Hematopoietic multipotent progenitor cell treated with erythropoietin and hydrocortisone succinate and interleukin-3 and kit ligand, for 6 days (in vitro differentiated cells): ENCODE data around the gene MCRIP2.

Experiments
- DNase-seq: peaks from one replicate; pipeline ENCODE4 v3.0.0-alpha.2; 2015

Gene MCRIP2

DNA sequence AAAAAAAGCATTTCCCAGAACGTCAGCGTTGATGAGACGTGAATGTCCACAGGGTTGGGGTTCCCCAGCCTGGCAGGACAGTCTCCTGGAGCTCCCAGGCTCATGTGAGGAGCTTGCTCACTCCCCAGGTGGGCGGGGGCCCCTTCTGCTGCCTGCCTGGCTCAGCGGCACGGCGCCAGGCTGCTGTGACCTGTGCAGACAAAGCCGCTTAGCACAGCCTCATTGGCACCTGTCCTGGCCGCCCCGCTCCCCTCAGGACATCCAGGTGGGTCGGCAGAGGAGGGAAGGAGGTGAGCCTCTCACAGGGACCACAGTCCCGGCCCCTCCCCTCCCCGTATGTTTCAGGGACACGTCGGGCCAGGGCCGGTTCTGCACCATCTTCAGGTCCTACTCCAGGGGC is 23.8 kb upstream of the MCRIP2 start:
- no peak for DNase-seq

DNA sequence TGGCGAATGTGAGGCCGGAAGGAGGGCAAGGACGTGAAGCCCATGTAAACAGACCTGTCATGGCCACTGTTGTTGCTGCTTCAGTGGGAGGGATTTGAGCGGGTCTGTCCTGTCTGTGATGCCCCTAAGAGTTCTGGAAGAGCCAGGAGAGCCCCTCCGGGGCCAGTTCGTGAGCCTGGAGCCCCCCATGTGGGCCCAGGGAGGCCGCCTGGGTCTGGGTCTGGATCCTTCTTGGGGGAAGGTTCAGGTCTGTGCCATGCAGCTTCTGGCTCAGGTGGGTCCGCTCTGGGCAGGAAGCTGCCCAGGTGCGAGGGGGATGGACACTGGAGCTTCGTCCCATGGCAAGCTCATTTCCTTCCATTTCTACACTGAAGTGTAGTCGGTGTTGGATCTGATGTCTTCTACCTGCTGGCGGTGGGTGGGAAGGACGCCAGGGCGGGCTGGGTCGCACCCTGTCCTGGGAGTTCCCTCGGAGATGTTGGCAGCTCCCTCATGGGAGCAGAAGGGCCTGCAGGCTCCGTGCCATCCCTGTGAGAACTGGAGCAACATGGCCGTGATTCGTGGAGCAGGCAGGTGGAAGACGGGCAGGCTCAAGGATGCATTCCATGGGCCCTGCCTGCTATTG is 22.0 kb upstream of the MCRIP2 start:
- no peak for DNase-seq

GRCh38 chr16:620700-621525 is 20.7 kb upstream of the MCRIP2 start:
- no peak for DNase-seq

DNA sequence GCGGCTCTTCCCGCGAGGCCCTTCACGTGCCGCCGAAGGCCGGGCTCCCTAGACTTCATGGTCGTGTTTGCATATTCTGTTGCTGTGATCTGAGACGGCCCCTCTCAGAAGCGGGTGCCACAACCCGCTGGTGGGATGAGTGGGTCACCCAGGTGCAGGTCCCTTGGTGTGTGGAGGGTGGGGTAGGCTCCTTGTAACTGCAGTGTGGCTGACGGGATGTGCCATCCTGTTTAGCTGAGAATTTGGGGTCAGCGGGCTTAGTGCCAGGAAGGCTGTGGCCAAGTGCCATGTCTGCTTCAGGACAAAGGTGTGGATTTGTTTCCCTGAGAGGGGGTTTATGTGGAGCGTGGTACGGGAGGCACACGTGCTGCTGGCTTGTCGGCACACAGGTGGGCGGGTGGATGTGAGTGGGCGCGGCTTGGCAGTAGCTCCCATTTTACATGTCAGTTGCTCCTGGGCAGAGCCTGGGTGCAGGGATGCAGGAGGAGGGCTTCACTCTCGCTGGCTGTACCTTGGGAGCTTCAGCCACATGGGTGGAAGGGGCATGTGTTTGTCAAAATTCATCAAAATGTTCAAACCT is 20.0 kb upstream of the MCRIP2 start:
- DNase-seq, result no peak

DNA sequence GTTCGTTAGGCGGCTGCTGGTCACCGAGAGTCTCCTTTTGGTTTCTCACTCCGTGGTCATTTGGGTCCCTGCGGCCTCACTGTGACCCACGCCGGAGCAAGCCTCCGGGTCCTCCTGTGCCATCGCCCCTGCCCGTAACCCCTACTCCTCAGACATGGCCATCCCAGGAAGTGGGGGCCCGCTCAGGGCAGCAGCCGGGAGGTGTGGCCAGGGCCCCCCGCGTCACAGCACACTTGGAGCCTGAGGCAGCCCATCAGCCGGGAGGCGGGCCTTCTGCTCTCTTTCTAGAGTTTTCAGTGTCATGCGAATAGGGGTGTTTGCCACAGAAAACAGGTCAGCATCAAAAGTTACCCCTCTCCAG is 18.7 kb upstream of the MCRIP2 start:
- DNase-seq, result no peak

DNA sequence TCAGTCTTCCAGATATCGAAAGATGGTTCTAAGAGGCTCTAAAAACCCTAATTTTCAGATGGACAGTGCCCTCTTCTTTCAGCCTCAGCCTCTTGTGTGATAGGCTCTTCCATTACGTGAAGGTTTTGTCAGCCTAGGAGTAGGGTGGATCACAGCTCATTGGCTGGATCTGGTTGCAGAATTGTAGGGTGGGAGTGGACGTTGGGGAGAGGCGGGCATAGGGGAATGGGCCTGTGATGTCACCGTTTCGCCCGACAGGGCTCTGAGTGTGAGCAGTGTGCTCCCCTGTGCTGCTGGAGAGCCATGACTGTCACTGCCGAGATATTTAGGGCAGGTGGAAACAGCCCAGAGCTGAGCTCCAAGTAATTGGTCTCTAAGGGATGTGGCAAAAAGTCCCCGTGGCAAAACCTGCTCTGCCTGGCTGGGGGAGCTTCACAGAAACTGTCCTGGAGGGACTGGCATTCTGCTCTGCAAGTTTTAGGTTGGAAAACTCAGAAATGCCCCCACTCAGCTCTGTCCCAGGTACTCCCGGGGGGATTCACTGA is 17.0 kb upstream of the MCRIP2 start:
- DNase-seq, result no peak

- no peak for DNase-seq
Observed at GRCh38 chr16:625117-625976, 16.3 kb upstream of the MCRIP2 start.

GRCh38 chr16:625977-626765 is 15.5 kb upstream of the MCRIP2 start:
- DNase-seq, result no peak

- no peak for DNase-seq
Observed at GRCh38 chr16:626787-627453, 14.7 kb upstream of the MCRIP2 start.

DNA sequence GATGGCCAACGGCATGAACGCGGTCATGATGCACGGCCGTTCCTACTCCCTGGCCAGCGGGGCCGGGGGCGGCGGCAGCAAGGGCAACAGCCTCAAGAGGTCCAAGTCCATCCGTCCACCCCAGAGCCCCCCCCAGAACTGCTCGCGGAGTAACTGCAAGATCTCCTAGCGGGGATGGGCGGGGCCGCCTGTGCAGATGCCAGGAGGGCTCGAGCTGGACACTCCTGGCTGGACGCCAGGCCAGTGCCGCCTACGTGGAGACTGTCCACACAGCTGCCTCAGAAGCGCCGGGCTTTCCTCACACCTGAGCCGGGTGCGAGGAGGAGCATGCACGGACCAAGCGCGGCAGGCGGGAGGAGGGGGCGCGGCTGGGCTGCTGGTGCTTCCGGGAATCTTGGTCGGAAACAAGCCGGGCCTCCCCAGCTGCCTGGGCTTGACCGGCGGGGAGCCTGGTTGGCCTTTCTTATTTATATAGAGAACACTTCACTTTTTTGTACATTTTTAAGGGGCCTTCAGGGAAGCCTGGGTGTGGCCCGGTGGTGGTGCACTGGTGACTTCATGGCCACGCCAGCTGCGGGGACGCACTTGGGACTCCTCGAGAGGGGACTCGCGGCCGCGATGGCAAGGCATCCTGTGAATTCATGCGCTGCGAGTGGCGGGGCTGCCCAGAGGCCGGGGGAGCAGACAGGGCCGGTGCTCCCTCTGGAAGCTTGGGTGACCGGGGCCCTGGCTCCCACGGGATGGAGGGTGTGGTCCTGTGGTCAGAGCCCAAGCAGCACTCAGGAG is 14.0 kb upstream of the MCRIP2 start:
- no peak for DNase-seq

DNA sequence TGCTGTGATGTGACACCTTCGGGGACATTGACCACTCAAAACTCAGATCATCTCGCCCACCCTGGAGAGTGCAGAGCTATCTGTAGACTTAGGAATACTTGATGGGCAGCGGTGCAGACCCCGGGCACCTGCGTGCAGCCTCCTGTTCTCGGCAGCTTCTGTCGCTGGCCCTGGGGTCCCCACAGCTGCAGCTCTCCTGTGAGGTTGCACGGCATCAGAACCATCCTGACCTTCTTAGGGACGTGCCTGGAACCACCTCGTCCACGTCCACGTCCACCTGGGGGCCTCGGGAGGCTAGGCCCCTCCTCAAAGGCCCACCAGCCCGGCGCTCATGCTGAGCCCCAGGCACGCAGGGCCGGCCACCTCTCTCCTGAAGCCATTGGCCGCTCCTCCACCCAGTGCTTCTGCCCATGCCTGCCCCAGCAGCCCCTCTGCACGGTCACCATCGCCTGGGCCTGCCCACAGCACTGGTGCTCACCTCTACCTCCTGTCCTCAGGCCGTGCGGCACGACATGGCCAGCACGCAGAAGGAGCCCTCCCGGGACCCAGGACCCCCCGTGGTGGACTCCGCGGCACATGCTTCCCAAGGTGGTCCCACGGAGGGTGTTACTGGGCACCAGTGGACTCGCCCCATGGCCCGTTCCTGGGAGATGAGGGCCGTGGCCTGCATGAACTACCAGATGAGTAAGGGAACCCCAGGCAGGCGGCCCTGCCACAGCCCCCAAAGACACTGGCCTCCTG is 13.1 kb upstream of the MCRIP2 start:
- no peak for DNase-seq

- no peak for DNase-seq
Observed at GRCh38 chr16:629185-629832, 12.3 kb upstream of the MCRIP2 start.

- no peak for DNase-seq
Observed at GRCh38 chr16:629833-630248, 11.8 kb upstream of the MCRIP2 start.

DNA sequence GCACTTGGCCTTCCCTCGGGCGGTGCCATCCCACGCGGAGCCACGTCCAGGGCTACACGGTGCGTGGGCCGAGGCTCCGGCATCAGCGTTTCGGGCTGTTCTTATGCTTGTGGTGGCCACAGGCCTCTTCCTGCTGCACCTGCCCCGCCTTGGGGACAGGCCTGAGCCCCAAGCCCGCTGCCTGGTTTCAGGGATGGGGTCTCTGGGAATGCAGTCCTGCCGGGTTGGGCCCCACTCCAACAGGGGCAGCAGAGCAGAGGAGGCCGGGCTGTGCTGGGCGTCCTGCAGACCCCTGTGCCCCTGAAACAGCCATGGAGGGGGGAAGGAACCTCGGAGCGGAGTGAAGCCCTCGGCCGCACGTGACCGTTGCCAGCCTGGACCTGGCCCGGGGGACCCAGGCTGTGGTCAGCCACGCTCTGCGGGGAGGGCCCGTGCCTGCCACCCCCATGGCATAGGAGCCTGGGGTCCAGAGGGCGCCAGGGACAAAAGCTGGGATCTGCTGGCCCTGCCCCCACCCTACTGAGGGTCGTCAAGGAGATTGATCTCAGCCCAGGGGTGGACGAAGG is 11.3 kb upstream of the MCRIP2 start:
- DNase-seq, result no peak

DNA sequence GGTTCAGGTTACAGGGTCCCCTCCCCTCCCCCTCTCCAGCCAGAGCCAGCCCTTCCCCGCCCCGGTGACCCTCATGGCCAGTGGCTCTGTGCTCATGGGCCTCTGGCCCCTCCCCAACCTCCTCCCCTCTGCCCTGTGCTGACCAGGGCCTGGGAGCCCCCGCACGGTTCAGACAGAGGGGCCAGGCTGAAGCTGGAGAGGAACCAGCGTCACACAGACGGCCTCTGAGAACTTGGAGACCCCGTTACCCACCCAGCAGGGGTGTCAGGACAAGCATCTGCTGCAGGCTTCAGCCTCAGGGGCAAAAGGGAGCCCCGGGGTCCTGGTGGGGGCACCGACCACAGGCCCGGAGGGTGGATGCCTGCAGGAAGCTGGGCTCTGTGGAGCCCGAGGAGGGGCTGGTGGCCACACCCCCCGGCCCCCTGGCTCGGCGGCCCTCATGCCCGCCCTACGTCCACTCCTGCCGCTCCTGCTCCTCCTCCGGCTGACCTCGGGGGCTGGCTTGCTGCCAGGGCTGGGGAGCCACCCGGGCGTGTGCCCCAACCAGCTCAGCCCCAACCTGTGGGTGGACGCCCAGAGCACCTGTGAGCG is 10.7 kb upstream of the MCRIP2 start, which contains the start of gene WFIKKN1:
Gene WFIKKN1 (plus strand): TSS at position 171 of the 591 bp plus-strand sequence. CDS start 269 bp downstream, at position 440.
- DNase-seq, result no peak

- no peak for DNase-seq
Observed at GRCh38 chr16:631808-632358, 9.7 kb upstream of the MCRIP2 start.

GRCh38 chr16:632486-633335 is 8.9 kb upstream of the MCRIP2 start:
- DNase-seq, result no peak
